ENCODE measurements around the gene TRPM3.

DNA sequence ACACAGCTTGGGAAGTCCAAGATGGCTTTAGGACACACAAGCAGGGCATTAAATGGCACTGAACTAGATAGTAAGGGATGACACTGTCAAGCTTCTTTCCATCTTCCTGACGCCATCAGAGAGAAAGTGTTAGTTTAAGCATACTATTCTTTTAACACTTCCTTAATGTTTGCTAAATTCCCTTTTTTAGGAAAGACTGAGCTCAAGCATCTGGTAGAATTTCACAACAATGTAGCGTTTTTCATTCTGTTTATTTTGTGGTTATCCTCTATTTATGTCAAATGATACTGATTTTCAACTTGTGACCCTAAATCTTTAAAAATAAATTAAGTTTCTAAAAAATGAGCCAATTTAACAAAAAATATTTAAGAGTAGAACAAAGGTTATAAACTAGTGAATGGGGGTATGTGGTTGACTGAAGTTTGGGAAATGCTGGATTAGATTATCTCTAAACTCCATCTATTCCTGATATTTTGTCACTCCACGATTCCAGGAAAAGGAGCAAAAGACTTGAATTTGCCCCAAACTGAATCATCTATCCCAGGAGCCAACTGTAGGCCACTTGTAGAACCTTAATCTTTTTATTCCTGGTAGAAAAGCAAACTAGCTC is 559.5 kb downstream of the TRPM3 start:
- TF ChIP-seq, protein P1, sequence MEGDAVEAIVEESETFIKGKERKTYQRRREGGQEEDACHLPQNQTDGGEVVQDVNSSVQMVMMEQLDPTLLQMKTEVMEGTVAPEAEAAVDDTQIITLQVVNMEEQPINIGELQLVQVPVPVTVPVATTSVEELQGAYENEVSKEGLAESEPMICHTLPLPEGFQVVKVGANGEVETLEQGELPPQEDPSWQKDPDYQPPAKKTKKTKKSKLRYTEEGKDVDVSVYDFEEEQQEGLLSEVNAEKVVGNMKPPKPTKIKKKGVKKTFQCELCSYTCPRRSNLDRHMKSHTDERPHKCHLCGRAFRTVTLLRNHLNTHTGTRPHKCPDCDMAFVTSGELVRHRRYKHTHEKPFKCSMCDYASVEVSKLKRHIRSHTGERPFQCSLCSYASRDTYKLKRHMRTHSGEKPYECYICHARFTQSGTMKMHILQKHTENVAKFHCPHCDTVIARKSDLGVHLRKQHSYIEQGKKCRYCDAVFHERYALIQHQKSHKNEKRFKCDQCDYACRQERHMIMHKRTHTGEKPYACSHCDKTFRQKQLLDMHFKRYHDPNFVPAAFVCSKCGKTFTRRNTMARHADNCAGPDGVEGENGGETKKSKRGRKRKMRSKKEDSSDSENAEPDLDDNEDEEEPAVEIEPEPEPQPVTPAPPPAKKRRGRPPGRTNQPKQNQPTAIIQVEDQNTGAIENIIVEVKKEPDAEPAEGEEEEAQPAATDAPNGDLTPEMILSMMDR (IDR thresholded peaks at IDR 0.05): no peak
- TF ChIP-seq EZH2 (IDR thresholded peaks at IDR 0.05; ENCODE audit: borderline replicate concordance, insufficient read depth, low read depth, low read length, poor library complexity, severe bottlenecking): no peak
